Mammary epithelial cell (primary cell): ENCODE results near the gene SULT1A2.
A peak's percentile ranks its signal among the peaks of the same experiment; 100 is the strongest.

ENCODE experiments used
- EZH2 ChIP-seq: IDR thresholded peaks from 2 replicates; pipeline ENCODE4 v1.6.1; 2012; ENCODE audit warnings: low read length, inconsistent platforms, borderline replicate concordance
- TF ChIP-seq, protein P1 (sequence below), 2 donors: IDR thresholded peaks in 1 of 2; conservative IDR thresholded peaks in 1 of 2; 2 replicates each; pipeline ENCODE4 v1.5.1; 2011 to 2012; ENCODE audit warnings: inconsistent platforms in 2 of 2, low read length in 2 of 2, mild to moderate bottlenecking in 2 of 2, control low read depth in 1 of 2, low read depth in 1 of 2; ENCODE audit not compliant: insufficient read depth in 1 of 2; ENCODE audit errors: extremely low read depth in 1 of 2

DNA sequence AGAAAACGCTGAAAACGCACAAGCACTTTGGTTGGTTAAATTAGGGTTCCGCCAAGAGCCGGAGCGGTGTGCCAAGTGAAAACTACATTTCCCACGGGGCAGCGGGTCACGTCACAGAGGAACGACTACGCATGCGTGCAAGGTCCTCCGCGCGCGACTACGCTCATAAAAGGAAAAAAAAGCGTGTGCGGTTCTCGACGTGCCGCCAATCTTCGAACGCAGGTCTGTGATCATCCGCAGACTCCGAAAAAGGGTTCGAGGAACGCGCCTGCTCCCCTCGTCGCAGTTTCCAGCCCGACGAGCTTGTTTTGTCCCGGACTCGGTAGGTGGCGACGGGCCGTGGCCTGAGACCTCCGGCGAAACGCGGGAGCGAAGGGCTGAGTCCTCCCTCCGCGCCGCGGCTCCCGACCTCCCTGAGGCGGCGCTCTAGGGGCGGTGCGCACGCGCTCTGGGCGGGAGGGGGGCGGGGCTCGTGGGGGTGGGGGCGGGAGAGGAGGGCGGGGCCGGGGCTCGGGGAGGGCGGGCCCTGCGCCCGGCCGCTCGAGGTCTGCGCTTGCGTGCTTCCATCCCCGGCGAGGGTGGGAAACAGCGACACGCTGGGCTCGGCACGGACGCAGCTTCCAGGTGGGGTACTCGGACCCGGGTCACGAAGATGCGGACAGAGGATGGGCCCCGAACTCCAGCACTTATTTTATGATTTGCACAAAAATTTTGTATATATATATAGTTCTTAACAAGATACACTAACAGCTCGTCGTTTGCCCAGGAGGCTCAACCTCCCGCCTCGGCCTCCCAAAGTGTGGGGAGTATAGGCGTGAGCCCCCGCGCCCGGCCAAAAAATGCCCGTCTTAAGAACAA, 42.8 kb downstream of the SULT1A2 start, which contains the start of gene SGF29:
- TF ChIP-seq, protein P1, sequence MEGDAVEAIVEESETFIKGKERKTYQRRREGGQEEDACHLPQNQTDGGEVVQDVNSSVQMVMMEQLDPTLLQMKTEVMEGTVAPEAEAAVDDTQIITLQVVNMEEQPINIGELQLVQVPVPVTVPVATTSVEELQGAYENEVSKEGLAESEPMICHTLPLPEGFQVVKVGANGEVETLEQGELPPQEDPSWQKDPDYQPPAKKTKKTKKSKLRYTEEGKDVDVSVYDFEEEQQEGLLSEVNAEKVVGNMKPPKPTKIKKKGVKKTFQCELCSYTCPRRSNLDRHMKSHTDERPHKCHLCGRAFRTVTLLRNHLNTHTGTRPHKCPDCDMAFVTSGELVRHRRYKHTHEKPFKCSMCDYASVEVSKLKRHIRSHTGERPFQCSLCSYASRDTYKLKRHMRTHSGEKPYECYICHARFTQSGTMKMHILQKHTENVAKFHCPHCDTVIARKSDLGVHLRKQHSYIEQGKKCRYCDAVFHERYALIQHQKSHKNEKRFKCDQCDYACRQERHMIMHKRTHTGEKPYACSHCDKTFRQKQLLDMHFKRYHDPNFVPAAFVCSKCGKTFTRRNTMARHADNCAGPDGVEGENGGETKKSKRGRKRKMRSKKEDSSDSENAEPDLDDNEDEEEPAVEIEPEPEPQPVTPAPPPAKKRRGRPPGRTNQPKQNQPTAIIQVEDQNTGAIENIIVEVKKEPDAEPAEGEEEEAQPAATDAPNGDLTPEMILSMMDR (conservative IDR thresholded peaks at IDR 0.05 in 1 of 2, IDR thresholded peaks at IDR 0.05 in 1 of 2; ENCODE audit: extremely low read depth in 1 of 2, insufficient read depth in 1 of 2, low read depth in 1 of 2, low read length in 2 of 2): peak in 1 of 2 donors; percentile 33
- no peak for TF ChIP-seq EZH2
